SK-N-SH (cell line): ENCODE data around the gene WIPF2. TPM values are rescaled to one million over a fixed set of nuclear protein-coding genes. Genes with fewer than 3 reads are reported as not detected.

Experiments
- CTCF ChIA-PET: fragments of 300-600, 350-600 bp; formaldehyde crosslinking; extraction: SDS; loops from one replicate; lab custom pipeline; 2021; lab: Yijun Ruan, JAX
- POLR2A ChIA-PET: fragments of 350-600 bp; sonication (Branson Sonifier 250); formaldehyde crosslinking; extraction: SDS; loops from one replicate; lab custom pipeline; 2020; ENCODE audit warnings: antibody characterized with exemption, inconsistent platforms; lab: Yijun Ruan, JAX
- DNase-seq: peaks from one replicate; pipeline ENCODE4 v3.0.0; 2012
- H2AFZ ChIP-seq: fragments of 200-600 bp; sonication (generic); 2 replicates; pipeline ENCODE4 v1.8.1; 2016; ENCODE audit warnings: antibody characterized with exemption, mild to moderate bottlenecking, low read depth
- H3F3A ChIP-seq: fragments of 200-600 bp; sonication (generic); replicated peaks from 2 replicates; pipeline ENCODE3; 2016; ENCODE audit warnings: antibody characterized with exemption, mild to moderate bottlenecking; ENCODE audit not compliant: insufficient read depth
- H3K27ac ChIP-seq, 2 experiments: fragments of 200-500 bp in 1 of 2; fragments of 200-600 bp in 1 of 2; sonication (Bioruptor generic) in 1 of 2; sonication (generic), shearing (Covaris generic) in 1 of 2; 2 replicates each; pipeline versions ENCODE4 v1.5.1 to v1.6.1; 2014 to 2016; ENCODE audit warnings: low read depth in 2 of 2, inconsistent platforms in 1 of 2, low read length in 1 of 2, mild to moderate bottlenecking in 1 of 2, mixed read lengths in 1 of 2
- H3K27me3 ChIP-seq: fragments of 200-600 bp; sonication (generic), shearing (Covaris generic); 2 replicates; pipeline ENCODE4 v1.6.1; 2016; ENCODE audit warnings: mixed run types; ENCODE audit not compliant: insufficient read depth
- H3K36me3 ChIP-seq, 2 experiments: fragments of 200-500 bp in 1 of 2; fragments of 200-600 bp in 1 of 2; sonication (Bioruptor generic) in 1 of 2; sonication (generic) in 1 of 2; replicated peaks in 1 of 2; 2 replicates each; pipeline versions ENCODE3 to v1.5.1; 2014 to 2016; ENCODE audit warnings: low read length in 1 of 2, mild to moderate bottlenecking in 1 of 2; ENCODE audit not compliant: insufficient read depth in 2 of 2, control insufficient read depth in 1 of 2
- H3K4me1 ChIP-seq, 2 experiments: fragments of 200-500 bp in 1 of 2; fragments of 200-600 bp in 1 of 2; sonication (Bioruptor generic) in 1 of 2; sonication (generic), shearing (Covaris generic) in 1 of 2; 2 replicates each; pipeline versions ENCODE4 v1.5.1 to v1.6.1; 2014 to 2016; ENCODE audit warnings: low read depth in 1 of 2, low read length in 1 of 2, mixed run types in 1 of 2; ENCODE audit not compliant: insufficient read depth in 2 of 2, control insufficient read depth in 1 of 2
- H3K4me2 ChIP-seq: fragments of 200-600 bp; sonication (generic), shearing (Covaris generic); 2 replicates; pipeline ENCODE4 v1.6.1; 2017; ENCODE audit warnings: mixed run types
- H3K4me3 ChIP-seq, 2 experiments: fragments of 200-500 bp in 1 of 2; fragments of 200-600 bp in 1 of 2; sonication (Bioruptor generic) in 1 of 2; sonication (generic), shearing (Covaris generic) in 1 of 2; 2 replicates each; pipeline versions ENCODE4 v1.5.1 to v1.8.1; 2014 to 2016; ENCODE audit warnings: low read depth in 2 of 2, inconsistent platforms in 1 of 2, low read length in 1 of 2, mild to moderate bottlenecking in 1 of 2, mixed read lengths in 1 of 2, moderate library complexity in 1 of 2
- H3K79me2 ChIP-seq: fragments of 200-600 bp; sonication (generic); 2 replicates; pipeline ENCODE4 v1.8.1; 2017; ENCODE audit warnings: mild to moderate bottlenecking; ENCODE audit not compliant: insufficient read depth
- H3K9ac ChIP-seq: fragments of 200-600 bp; sonication (generic); 2 replicates; pipeline ENCODE4 v1.6.1; 2017; ENCODE audit warnings: mixed run types
- H3K9me2 ChIP-seq: fragments of 200-600 bp; sonication (generic); 2 replicates; pipeline ENCODE4 v1.6.1; 2017; ENCODE audit warnings: mixed run types
- H3K9me3 ChIP-seq: fragments of 200-600 bp; sonication (generic); 2 replicates; pipeline ENCODE4 v1.6.1; 2017; ENCODE audit warnings: mixed run types, mild to moderate bottlenecking, moderate library complexity
- H4K20me1 ChIP-seq: fragments of 200-600 bp; sonication (generic); 2 replicates; pipeline ENCODE4 v1.6.1; 2017; ENCODE audit warnings: mild to moderate bottlenecking, mixed run types; ENCODE audit not compliant: insufficient read depth
- EP300 ChIP-seq, 2 experiments: IDR thresholded peaks; 2 replicates each; pipeline versions ENCODE4 v1.4.0 to v1.6.1; 2012; ENCODE audit warnings: borderline replicate concordance in 1 of 2, low read depth in 1 of 2, low read length in 1 of 2
- FOXJ3 ChIP-seq: sonication (generic); formaldehyde crosslinking; IDR thresholded peaks from 2 replicates; pipeline ENCODE4 v1.5.1; 2020; ENCODE audit warnings: mild to moderate bottlenecking, missing genetic modification reagents
- GABPA ChIP-seq: IDR thresholded peaks from 2 replicates; pipeline ENCODE4 v1.4.0; 2012; ENCODE audit warnings: low read depth, mild to moderate bottlenecking
- GATA2 ChIP-seq: sonication (generic); formaldehyde crosslinking; IDR thresholded peaks from 2 replicates; pipeline ENCODE4 v1.5.0; 2020; ENCODE audit warnings: mild to moderate bottlenecking, missing genetic modification reagents
- MAX ChIP-seq: IDR thresholded peaks from 2 replicates; pipeline ENCODE4 v1.4.0; 2012; ENCODE audit warnings: low read depth
- MXI1 ChIP-seq: IDR thresholded peaks from 2 replicates; pipeline ENCODE4 v1.6.1; 2012; ENCODE audit warnings: mild to moderate bottlenecking, low read depth, low read length, improper control_type of control experiment
- NFIC ChIP-seq: IDR thresholded peaks from 2 replicates; pipeline ENCODE4 v1.4.0; 2012; ENCODE audit warnings: borderline replicate concordance
- RAD21 ChIP-seq: IDR thresholded peaks from 2 replicates; pipeline ENCODE4 v1.6.1; 2012; ENCODE audit warnings: mild to moderate bottlenecking, low read length
- RCOR1 ChIP-seq: fragments of 150-350 bp; IDR thresholded peaks from 2 replicates; pipeline ENCODE4 v1.6.1; 2017; ENCODE audit warnings: antibody characterized with exemption, low read length
- RXRA ChIP-seq: IDR thresholded peaks from 2 replicates; pipeline ENCODE4 v1.4.0; 2012; ENCODE audit warnings: low read depth, mild to moderate bottlenecking, borderline replicate concordance
- SMC3 ChIP-seq: IDR thresholded peaks from 2 replicates; pipeline ENCODE4 v1.6.1; 2012; ENCODE audit warnings: low read depth, low read length, improper control_type of control experiment
- TAF1 ChIP-seq: IDR thresholded peaks from 2 replicates; pipeline ENCODE4 v1.6.1; 2012; ENCODE audit warnings: low read depth, mild to moderate bottlenecking, low read length, moderate library complexity, borderline replicate concordance
- TCF12 ChIP-seq: IDR thresholded peaks from 2 replicates; pipeline ENCODE4 v1.4.0; 2012
- TEAD4 ChIP-seq: IDR thresholded peaks from 2 replicates; pipeline ENCODE4 v1.4.0; 2012; ENCODE audit warnings: mild to moderate bottlenecking, borderline replicate concordance; ENCODE audit not compliant: insufficient read depth
- WGBS: methylation state at CpG from one replicate; pipeline ENCODE4 v1.1.6; 2017; ENCODE audit warnings: low lambda C conversion rate; 5-methylcytosine and 5-hydroxymethylcytosine counted together
- polyA plus RNA-seq, 3 experiments: library from polyadenylated mRNA; depleted of rRNA; stranded (reverse); fragments of >200 nt; gene quantifications; 2 replicates each; pipeline ENCODE4 v1.2.3, GENCODE V29; 2012
- TF ChIP-seq, protein P1 (sequence below): fragments of 150-350 bp; IDR thresholded peaks from 2 replicates; pipeline ENCODE4 v1.6.1; 2016; ENCODE audit warnings: mild to moderate bottlenecking, low read depth, low read length
- TF ChIP-seq, protein P2 (sequence below): IDR thresholded peaks from 2 replicates; pipeline ENCODE4 v1.4.0; 2012; ENCODE audit warnings: low read depth, borderline replicate concordance

The WIPF2 gene
- polyA plus RNA-seq, 1 of the 3 experiments (the other 2 are of a cell fraction), result 6.8 TPM

GRCh38 chr17:40328386-40328766 lies 109.3 kb downstream of the WIPF2 start:
- peaks cover 20% of the 10 kb centered on the region for H3F3A ChIP-seq
- peaks cover 4 to 6% of the 10 kb centered on the region in 2 experiments for H3K36me3 ChIP-seq
- no peak overlapping the region; the same call in 1 of the 2 replicates for H3K4me2 ChIP-seq
- TF ChIP-seq TEAD4, result no peak
- no peak for TF ChIP-seq TAF1
- TF ChIP-seq FOXJ3 (CRISPR knock-in tag), result no peak
- no peak for TF ChIP-seq NFIC
- TF ChIP-seq MAX, result no peak
- no peak for TF ChIP-seq RAD21
- peaks cover 98% of the 10 kb centered on the region for H3K79me2 ChIP-seq
- WGBS, result 98% methylated on average over 2 of the region's 2 CpGs
- H3K27ac ChIP-seq, result peak overlapping the region; percentile 14 to 45; a peak in 3 of 4 replicates
- H4K20me1 ChIP-seq, result peaks cover 68% of the 10 kb centered on the region
- no peaks in the 10 kb centered on the region for H3K27me3 ChIP-seq
- H3K9ac ChIP-seq, result no peak overlapping the region
- CTCF ChIA-PET, result interaction anchor here (1.0 to 57.6 kb wide), 3 partner anchors 22 to 88 kb away, joined by 3 to 1706 read pairs (median 171); partner anchors contain the start of genes CDC6 and RARA
- no peak for DNase-seq
- POLR2A ChIA-PET, result interaction anchor here (1.6 kb wide), 1 partner anchor 18 kb away, joined by 4 read pairs; no protein-coding TSS in a partner anchor
- H2AFZ ChIP-seq, result no peak overlapping the region
- H3K9me2 ChIP-seq, result no peaks in the 10 kb centered on the region
- no peak overlapping the region for H3K4me3 ChIP-seq
- no peaks in the 10 kb centered on the region for H3K9me3 ChIP-seq
- H3K4me1 ChIP-seq, result peaks cover 69 to 87% of the 10 kb centered on the region in 2 experiments

- Histone ChIP-seq H3K4me1 (peaks cover 66 to 89% of the 10 kb centered on the region in 2 experiments), H3K27ac (peak overlapping the region; percentile 81 to 98; a peak in 3 of 4 replicates), H3K36me3 (peaks cover 4 to 15% of the 10 kb centered on the region in 2 experiments), H4K20me1 (peaks cover 54% of the 10 kb centered on the region), H3K79me2 (peaks cover 98% of the 10 kb centered on the region), H3K4me3 (no peak overlapping the region), H3K4me2 (peak overlapping the region; percentile 85), H3F3A (peaks cover 15% of the 10 kb centered on the region), H3K9me2 (no peaks in the 10 kb centered on the region), H2AFZ (no peak overlapping the region), H3K27me3 (no peaks in the 10 kb centered on the region), H3K9me3 (no peaks in the 10 kb centered on the region), H3K9ac (0 out of 2 replicates have a peak overlapping the region, but pooled peaks have one; percentile 17)
- ChIA-PET POLR2A (interaction anchor here (0.6 to 3.2 kb wide), 7 partner anchors 9 to 24 kb away, joined by 3 to 27 read pairs (median 15); no protein-coding TSS in a partner anchor), CTCF (interaction anchor here (0.9 to 57.6 kb wide), 8 partner anchors 9 to 230 kb away, joined by 3 to 1706 read pairs (median 6); partner anchors contain the start of genes CDC6 and RARA)
- TF ChIP-seq, protein P1, sequence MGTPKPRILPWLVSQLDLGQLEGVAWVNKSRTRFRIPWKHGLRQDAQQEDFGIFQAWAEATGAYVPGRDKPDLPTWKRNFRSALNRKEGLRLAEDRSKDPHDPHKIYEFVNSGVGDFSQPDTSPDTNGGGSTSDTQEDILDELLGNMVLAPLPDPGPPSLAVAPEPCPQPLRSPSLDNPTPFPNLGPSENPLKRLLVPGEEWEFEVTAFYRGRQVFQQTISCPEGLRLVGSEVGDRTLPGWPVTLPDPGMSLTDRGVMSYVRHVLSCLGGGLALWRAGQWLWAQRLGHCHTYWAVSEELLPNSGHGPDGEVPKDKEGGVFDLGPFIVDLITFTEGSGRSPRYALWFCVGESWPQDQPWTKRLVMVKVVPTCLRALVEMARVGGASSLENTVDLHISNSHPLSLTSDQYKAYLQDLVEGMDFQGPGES, result no peak
- TF ChIP-seq MXI1 (peak; percentile 51; the same call in 1 of the 2 replicates), RCOR1 (0 out of 2 replicates have a peak, but pooled peaks have one; percentile 13), GATA2 (peak; percentile 32; the same call in 1 of the 2 replicates), EP300 (IDR thresholded peaks at IDR 0.05; ENCODE audit: borderline replicate concordance in 1 of 2, low read depth in 1 of 2, low read length in 1 of 2) (peak in 1 of 2 experiments; percentile 70; a peak in 2 of 4 replicates), GABPA (no peak), RAD21 (no peak), FOXJ3 (CRISPR knock-in tag) (0 out of 2 replicates have a peak, but pooled peaks have one; percentile 38), SMC3 (no peak; the same call in 1 of the 2 replicates), TCF12 (peak; percentile 42; the same call in 1 of the 2 replicates), NFIC (peak; percentile 74), RXRA (peak; percentile 66)
- TF ChIP-seq, protein P2, sequence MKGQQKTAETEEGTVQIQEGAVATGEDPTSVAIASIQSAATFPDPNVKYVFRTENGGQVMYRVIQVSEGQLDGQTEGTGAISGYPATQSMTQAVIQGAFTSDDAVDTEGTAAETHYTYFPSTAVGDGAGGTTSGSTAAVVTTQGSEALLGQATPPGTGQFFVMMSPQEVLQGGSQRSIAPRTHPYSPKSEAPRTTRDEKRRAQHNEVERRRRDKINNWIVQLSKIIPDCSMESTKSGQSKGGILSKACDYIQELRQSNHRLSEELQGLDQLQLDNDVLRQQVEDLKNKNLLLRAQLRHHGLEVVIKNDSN, result no peak
- DNase-seq, result peak; percentile 67
- WGBS, result 33% methylated on average over 11 of the region's 11 CpGs
Measured at GRCh38 chr17:40329839-40330794, 111.0 kb downstream of the WIPF2 start.
